Measurements from ENCODE around the gene CYP46A1. TPM values are rescaled to one million over a fixed set of nuclear protein-coding genes. Genes with fewer than 3 reads are reported as not detected.
"Not testable (repeated sequence)": the region's sequence is repeated elsewhere in the genome, so short reads cannot be mapped to it uniquely, and the experiment has no call there.

The CYP46A1 gene
- total RNA-seq, 1 donor from 2014 or later = 4.5 TPM

- no peak for FAIRE-seq
- DNase-seq (ENCODE audit: low spot score in 2 of 2) = no peak
Observed at GRCh38 chr14:99656171-99656570, 27.9 kb upstream of the CYP46A1 start.

DNA sequence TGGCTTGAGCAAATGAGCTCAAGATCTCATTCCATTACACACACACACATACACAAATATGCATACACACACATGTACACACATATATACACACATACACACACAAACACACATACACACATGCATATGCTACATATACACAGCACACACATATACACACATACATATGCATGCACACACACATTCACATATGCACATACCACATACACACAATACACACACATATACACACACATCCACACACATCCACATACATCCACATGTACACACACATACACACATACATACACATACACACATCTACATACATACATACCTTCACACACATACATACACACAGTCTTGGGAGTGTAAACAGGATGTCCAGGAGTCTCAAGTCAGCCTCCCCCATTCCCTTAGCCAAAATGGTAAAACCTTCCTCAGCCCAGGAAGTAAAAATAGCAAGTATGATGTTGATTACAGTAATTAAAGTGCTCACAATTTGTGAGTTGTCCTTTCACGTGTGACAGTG is 26.4 kb upstream of the CYP46A1 start:
- FAIRE-seq (no peak), DNase-seq (ENCODE audit: low spot score in 2 of 2) (no peak)

- no peak for FAIRE-seq
- no peak for DNase-seq (ENCODE audit: low spot score in 2 of 2)
Observed at GRCh38 chr14:99658218-99658845, 25.8 kb upstream of the CYP46A1 start.

DNA sequence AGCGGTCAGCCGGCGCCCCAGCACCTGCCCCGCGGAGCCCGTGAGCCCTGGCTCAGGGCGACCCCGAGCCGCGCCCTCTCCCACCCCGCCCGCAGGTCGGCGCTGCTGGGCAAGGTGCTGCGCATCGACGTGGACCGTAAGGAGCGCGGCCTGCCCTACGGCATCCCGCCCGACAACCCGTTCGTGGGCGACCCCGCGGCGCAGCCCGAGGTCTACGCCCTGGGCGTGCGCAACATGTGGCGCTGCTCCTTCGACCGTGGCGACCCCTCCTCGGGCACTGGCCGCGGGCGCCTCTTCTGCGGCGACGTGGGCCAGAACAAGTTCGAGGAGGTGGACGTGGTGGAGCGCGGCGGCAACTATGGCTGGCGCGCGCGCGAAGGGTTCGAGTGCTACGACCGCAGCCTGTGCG is 24.8 kb upstream of the CYP46A1 start:
- no peak for DNase-seq (ENCODE audit: low spot score in 2 of 2)
- no peak for FAIRE-seq

GRCh38 chr14:99660006-99660566 is 24.0 kb upstream of the CYP46A1 start:
- no peak for FAIRE-seq
- DNase-seq (ENCODE audit: low spot score in 2 of 2) = no peak

DNA sequence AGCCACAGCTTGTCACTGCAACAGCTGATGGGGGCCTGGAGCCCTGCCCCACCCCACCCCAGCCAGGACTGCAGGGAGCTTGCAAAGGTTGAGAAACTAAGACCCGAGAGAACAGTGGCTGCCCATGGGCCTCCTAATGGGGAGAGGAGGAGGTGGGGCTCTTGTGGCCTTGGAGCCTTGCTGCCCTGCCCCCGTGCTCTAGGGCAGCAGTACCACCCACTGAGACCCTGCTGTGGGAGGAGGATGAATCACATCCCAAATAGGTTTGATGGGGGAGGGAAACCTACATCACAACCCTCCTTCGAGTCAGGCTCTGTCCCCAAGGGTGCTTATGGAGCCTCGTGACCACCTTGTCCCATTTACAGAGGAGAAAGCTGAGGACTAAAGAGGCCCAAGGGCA is 23.3 kb upstream of the CYP46A1 start:
- DNase-seq (ENCODE audit: low spot score in 2 of 2) (no peak), FAIRE-seq (no peak)

- not testable (repeated sequence) for DNase-seq (ENCODE audit: low spot score in 2 of 2); FAIRE-seq
Observed at GRCh38 chr14:99661206-99661605, 22.9 kb upstream of the CYP46A1 start.

DNA sequence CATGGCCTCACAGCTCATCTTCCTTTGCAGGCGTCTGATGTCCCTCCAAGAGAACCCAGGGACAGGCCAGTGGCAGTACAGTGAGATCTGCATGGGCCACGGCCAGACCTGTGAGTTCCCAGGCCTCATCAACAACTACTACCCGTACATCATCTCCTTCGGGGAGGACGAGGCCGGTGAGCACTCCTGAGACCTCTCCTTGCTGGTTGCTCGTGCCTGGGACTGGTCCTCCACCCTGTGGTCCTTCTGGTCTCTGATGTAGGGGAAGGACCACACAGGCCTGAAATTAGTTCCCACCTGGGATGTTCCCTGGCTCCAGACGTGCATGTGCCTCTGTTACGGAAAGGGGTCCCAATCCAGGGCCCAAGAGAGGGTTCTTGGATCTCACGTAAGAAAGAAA is 21.3 kb upstream of the CYP46A1 start:
- FAIRE-seq (no peak), DNase-seq (ENCODE audit: low spot score in 2 of 2) (no peak)

DNA sequence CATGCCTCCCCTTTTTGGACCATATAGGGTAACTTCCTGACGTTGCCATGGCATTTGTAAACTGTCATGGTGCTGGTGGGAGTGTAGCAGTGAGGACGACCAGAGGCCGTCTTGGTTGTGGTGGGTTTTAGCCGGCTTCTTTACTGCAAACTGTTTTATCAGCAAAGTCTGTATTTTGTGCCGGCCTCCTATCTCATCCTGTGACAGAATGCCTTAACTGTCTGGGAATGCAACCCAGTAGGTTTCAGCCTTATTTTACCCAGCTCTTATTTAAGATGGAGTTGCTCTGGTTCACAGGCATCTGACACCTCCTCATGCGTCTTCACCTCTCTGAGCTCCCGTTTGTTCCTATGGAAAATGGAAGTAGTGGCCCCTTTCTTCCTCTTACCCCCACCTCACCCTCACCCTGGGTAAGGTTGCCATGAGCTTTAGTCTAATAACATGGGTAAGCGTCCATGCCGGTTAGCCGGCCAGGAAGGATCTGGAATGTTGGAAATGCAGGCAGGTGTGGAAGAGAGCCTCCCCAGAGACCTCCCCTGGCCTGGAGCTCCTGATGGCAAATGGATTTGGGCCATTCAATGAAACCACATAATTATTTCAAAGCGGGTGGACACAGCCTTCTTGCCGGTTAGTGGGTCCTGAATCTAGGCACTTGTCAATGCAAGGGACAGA is 20.6 kb upstream of the CYP46A1 start:
- DNase-seq (ENCODE audit: low spot score in 2 of 2) (no peak), FAIRE-seq (no peak)

DNA sequence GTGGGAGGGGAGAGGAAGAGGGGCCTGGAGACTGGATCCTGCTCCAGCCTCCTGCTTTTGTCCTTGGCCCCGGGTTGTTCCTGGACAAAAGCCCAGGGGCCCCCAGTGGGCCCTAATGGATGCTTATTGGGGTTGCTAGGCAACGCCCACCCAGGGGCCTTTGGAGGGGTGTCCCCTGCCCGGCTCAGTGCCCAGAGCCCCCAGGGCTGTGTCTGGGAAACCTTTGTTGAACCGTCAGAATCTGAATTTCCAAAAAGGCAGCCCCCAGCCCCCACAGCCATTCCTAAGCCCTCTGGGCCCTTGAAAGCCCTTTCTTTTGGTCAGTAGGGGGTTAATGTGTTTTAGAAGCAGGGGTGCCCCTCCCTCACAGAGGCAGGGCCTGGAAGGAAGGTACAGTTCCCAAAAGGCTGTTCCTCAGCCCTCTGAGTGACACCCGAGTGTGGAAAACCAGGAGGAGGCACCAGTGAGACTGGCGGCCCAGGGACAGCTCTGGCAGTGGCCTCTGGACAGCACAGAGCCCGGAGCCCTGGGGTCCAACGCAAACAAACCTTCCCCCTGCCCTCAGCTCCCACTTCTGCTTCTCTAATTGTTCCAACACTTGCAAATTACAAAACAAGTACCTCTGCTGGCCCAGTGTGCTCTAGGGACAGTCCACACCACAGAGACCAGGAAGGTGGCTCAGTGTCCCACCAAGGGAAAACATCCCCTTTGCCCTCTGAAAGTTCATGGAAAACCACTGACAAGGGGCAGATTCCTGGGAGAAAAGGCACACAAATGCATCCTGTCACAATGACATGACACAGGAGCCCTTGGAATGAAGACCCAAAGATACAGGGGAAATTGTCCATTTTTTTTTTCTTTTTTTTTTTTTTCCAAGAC is 19.8 kb upstream of the CYP46A1 start:
- FAIRE-seq = no peak
- DNase-seq (ENCODE audit: low spot score in 2 of 2) = peak in 1 of 2 donors; percentile 48

DNA sequence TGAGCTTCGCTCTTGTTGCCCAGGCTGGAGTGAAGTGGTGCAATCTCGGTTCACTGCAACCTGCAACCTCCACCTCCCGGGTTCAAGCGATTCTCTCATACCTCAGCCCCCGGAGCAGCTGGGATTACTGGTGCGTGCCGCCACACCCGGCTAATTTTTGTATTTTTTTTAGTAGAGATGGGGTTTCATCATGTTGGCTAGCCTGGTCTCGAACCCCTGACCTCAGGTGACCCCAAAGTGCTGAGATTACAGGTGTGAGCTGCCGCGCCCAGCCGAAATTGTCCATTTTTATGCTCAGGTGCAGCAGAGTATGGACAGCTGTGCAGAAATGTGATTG is 19.2 kb upstream of the CYP46A1 start:
- FAIRE-seq = no peak
- DNase-seq (ENCODE audit: low spot score in 2 of 2) = no peak

GRCh38 chr14:99666533-99666932 is 17.6 kb upstream of the CYP46A1 start:
- no peak for FAIRE-seq
- DNase-seq (ENCODE audit: low spot score in 2 of 2) = no peak

- DNase-seq (ENCODE audit: low spot score in 2 of 2) (no peak), FAIRE-seq (no peak)
Observed at GRCh38 chr14:99667045-99667444, 17.1 kb upstream of the CYP46A1 start.

DNA sequence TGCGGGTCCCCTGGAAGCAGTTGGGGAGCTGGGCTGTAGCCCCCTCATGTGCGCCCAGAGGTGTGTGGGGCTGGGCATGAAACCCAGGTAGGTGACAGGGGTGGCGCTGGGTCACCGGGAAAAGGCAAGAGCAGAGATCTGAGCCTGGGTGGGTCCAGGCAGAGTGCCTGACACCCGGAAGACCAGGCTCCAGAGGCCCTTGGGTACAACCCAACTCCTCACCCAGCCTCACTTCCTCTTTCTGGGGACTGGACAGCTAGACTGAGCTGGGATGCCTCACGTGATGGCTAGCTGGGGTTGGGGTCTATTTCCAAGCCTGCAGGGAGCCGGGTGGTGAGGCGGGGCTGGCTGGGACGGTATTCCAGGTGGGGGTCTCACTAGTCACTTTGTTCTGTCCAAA is 16.3 kb upstream of the CYP46A1 start:
- DNase-seq (ENCODE audit: low spot score in 2 of 2) (no peak), FAIRE-seq (no peak)

- DNase-seq (ENCODE audit: low spot score in 2 of 2) (no peak), FAIRE-seq (no peak)
Observed at GRCh38 chr14:99668307-99669295, 15.5 kb upstream of the CYP46A1 start.

- no peak for FAIRE-seq
- no peak for DNase-seq (ENCODE audit: low spot score in 2 of 2)
Observed at GRCh38 chr14:99670361-99671234, 13.5 kb upstream of the CYP46A1 start.

DNA sequence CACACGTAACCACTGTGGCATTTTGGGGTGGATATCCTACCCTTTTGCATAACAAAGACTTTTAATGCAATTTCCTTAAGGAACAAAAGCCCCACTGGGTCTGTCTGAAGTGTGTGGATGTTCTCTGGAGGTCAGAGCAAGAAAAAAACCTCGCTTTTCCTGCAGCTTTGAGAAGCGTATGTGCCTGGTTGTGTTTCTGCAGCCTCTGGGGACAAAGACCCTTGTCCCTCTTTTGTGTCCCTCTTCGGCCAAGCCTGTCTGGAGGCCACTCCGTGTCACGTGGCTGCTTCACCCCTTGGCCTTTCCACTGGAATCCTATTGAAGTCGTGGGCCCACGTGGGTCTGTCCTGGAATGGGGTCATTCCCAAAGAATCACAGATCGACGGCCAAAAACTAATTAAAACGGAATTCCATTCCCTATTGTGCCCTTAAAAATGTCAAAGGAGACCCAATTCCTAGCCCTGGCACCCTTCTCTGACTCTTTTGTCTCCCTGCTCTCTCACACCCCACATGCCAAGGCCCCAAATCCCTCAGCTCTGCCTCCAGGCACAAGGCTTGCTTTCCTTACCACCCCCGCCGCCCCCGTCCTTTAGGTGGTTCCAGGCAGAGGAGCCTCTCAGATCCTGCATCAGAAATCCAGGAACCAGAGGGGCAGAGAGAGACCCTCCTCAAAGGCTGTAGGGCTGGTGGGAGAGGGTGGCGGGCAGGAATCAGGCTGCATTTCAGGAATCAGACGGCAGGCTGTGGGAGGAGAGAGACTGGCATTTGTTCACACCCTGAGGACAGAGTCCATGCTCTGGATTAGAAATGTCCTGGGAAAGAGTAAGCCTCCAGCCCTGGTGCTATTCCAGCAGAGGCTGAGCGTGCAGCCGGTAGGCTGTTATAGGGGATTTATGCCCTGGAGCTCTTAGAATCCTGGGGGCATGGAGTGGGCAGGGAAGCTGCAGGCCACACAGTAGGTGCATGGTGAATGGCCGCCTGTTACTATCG is 12.6 kb upstream of the CYP46A1 start:
- peak in 1 of 2 donors; percentile 46 for DNase-seq (ENCODE audit: low spot score in 2 of 2)
- no peak for FAIRE-seq
